Measurements from ENCODE around the gene SOX1.

The SOX1 gene

GRCh38 chr13:112072534-112073244 is 5.7 kb downstream of the SOX1 start:
- no peak for DNase-seq (ENCODE audit: low read depth in 2 of 2)

DNA sequence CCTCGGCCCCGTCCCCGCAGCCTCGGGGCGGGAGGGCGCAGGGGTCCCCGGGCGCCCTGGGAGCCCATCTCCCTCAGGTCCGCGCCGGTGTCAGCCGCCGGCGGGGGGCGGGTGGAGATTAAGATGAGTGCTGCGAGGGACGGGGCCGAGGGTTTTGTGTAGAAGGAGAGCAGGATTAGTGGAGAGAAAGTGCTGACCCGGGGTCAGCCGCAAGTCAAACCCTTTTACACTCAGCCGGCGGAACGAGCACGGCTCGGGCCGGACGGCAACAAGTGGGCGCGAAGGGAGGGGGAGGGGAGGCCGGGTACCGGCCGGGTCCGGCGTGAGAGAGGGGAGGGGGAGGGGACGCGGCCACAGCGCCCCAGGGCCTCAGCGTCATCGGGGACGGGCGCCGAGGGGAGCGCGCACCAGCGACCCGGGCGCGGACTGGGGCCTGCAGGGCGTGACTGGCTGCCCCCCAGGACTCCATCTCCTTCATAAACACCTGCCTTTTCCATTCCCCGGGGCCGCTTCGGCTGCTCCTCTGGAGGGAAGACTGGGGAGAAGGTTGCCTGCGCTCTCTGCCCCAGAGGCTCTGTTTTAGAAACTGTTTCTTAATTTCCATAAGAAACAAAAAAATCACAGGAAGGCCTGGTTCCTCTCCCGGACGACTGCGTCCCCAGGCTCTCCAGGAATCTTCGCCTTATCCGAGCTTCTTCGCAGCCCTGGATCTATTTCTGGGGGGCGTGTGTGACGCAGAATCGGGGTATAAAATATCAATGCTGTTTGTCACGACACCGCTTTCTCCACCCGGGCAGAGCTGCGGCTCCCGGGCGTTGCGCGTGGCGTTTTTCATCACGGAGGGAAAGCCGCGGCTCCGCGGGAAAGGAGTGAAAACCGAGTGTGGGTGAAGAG is 6.5 kb downstream of the SOX1 start:
- no peak for DNase-seq (ENCODE audit: low read depth in 2 of 2)

DNA sequence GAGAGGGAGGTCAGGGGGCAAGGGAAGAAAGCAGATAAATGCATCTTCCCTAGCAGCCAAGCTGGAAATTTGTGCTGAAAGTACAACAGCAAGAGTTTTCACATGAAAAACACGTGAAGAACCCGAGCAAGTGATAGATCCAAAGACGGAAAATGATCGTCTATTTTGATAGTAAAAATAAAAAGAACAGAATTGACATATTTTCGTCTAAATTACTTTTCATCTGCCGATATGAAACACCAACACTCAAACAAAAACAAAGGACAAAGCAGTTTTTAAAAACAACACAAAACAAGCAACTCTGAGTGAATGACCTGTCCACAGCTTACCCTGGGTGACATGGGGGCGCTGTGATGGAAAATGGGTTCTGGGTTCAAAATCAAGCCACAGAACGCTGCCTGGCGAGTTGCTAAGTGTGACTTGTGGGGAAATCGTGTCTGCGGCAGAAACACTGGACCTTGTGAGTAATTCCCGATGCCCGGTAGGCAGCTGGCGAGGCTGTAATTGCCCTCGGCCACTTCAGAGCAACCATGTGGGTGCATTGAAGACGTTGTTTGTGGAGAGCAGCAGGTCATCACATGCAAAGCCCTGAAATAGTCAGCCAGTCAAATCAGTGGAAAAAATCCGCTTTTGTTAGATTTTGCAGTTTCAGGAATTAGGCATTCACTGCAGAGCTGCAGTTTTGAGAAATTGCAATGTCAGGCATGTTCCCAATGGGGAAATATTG is 7.4 kb downstream of the SOX1 start:
- no peak for DNase-seq (ENCODE audit: low read depth in 2 of 2)

DNA sequence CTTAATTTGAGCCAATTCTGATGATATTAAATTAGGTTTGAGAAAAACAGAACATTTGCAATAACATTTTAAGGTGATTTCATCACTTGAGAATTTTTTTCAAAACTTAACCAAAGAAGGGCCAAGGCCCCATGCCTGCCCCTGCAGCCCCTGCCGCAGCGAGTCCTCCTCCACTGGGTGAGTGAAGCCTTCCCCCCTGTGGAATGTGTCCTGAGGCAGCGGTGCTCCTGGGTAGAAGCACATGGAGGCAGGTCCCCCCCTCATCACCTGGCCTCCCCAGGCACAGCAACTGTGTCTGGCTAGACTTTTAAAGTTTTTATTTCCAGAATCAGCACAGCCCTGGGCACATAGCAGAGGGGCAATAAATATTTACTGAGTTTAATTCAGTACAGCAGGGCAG is 10.8 kb downstream of the SOX1 start:
- DNase-seq (ENCODE audit: low read depth in 2 of 2), result no peak

GRCh38 chr13:112078216-112078615 is 11.3 kb downstream of the SOX1 start:
- DNase-seq (ENCODE audit: low read depth in 2 of 2), result no peak

- no peak for DNase-seq (ENCODE audit: low read depth in 2 of 2)
Observed at GRCh38 chr13:112078879-112079531, 12.1 kb downstream of the SOX1 start.

GRCh38 chr13:112079696-112080095 is 12.7 kb downstream of the SOX1 start:
- no peak for DNase-seq (ENCODE audit: low read depth in 2 of 2)

- DNase-seq (ENCODE audit: low read depth in 2 of 2), result no peak
Observed at GRCh38 chr13:112083971-112084370, 17.0 kb downstream of the SOX1 start.

DNA sequence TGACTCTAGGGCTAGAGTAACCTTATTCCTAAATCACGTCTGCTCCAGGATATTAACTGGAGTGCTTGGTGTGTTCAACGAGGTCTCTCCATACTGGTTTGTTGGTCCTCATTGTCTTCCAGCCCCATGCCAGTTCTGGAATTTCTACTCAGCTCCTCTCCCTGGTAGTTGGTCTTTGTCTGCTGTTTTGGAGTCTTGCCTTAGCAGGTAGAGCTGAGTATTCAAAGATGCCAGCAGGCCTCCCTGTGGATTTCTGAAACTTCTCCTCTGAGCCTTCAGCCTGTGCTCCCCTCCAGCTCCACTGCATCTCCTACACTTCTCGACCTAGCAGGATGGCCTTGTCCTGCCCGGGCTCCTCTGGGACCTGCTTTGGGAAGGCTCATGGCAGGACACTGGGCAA is 25.5 kb downstream of the SOX1 start:
- no peak for DNase-seq (ENCODE audit: low read depth in 2 of 2)

DNA sequence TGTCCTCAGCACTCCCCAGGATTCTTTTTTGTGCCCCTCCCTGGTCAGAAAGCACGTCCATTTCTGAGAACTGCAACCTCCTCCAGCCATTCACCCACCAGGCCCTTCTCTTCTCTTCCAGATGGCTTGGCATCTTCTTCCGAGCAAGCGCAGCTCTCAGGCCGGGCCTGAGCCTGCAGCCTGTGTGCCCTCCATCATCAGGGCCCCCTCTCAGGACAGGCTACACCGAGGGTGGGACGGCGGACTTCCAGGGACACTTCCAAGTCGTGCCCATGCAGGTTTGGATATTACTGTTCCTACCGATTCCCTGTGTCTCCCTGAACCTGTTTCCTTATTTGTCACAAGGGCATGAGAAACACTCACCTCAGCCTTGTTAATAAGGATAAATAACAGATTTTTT is 28.4 kb downstream of the SOX1 start:
- no peak for DNase-seq (ENCODE audit: low read depth in 2 of 2)

DNA sequence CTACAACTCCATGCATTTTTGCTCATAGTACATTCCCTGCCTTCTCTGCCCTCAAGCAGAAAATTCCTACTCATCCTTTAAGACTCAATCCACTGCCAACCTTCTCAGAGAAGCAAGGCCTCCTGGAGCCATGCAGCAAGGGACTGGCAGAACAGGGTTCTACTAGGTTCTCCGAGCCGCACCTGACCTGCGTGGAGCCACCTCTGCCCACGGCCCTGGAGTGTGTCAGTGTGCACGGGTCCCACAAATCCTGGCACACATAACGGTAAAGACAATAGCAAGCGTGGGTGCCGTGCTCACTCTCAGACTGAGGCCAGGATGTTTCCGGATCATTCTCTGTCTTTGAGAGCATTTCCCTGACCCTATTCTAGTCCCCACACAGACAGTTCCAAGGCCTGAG is 30.0 kb downstream of the SOX1 start:
- no peak for DNase-seq (ENCODE audit: low read depth in 2 of 2)

- DNase-seq (ENCODE audit: low read depth in 2 of 2), result no peak
Observed at GRCh38 chr13:112097770-112098169, 30.8 kb downstream of the SOX1 start.

GRCh38 chr13:112098699-112099098 is 31.8 kb downstream of the SOX1 start:
- DNase-seq (ENCODE audit: low read depth in 2 of 2), result no peak

DNA sequence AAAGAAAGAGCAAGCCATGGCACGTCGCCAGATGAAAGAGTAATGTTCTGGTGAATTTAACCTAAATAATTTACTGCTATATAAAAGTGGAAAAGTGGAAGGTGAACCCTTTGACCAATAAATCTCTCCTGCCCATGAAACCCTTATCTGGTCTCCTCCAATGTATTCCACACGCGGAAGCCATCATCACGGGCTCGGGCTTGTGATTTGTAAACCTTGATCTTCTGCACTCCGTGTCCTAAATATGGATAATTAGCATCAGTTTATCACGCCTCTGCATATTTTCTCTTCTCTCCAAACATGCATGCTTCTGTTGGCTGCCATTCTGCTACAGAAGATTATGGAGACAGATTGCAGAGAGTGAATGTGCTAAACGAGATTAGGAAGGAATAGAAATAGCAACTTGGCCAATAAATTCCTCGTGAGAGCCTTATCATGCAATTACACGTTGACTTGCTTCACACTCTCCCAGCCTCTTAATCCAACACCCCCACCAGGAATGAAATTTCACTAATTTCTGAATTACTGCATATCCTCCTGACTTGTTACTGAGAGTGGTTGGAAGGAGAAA is 34.5 kb downstream of the SOX1 start:
- DNase-seq (ENCODE audit: low read depth in 2 of 2), result no peak

DNA sequence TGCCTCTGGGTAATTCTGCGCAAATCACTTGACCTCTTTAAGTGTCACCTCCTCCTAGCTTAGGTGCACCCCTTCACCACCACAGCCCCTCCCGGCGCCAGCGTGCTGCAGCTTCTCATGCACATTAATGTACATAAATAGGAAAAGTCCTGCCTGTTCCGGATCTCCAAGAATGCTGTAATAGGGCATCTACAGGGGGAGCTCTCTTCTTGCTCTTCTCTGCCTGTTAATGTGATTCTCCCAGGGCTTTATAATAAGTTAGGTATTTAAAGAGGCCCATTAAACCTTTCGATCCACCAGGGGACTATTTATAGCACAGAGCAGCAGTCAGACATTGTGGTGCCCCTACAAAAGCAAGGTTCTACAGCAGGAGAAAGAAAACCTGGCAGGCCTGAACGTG is 35.3 kb downstream of the SOX1 start:
- no peak for DNase-seq (ENCODE audit: low read depth in 2 of 2)

GRCh38 chr13:112103260-112103838 is 36.4 kb downstream of the SOX1 start:
- DNase-seq (ENCODE audit: low read depth in 2 of 2), result no peak

DNA sequence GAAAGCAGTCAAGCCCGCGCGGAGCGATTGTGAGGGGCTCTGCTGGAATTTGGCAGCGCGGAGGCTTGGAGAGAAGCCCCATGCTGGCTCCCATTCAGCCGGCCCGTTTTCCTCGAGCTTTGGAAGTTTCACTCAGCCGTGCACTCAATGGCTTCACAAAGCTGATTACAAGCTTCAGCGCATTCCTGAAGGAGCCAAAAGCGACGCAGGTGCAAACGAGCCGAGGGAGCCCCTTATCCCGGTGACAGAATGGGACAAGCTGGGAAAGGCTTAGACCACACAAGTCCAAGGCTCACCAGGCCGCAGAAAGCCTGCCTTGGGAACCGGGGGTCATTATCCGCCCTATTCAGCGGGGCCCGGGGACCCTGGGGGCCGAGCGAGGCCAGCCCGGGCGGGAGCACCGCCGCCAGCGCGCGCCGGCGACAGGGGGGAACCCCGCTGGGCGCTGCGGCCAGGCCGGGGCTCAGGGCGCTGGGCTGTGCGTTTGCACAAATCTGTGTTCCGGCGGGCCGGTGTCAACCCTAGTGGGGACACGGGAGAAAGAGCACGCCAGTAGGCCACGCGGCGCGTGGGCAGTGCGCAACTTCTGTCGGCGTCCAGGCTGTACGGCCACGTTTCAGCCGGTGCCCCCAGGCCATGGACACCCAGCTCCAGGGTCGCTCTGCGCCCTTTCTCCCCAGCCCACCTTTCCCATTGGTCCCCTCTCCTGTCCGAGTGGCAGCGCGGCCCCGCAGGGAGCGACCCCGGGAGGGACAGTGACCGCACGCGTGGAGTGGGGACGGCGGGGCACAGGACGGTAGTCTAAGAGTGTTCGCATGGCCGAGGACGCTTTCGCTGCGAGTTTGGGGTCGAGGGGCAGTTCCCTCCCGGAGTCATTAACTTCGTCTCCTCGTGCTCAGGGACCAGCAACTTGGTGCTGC is 37.3 kb downstream of the SOX1 start:
- no peak for DNase-seq (ENCODE audit: low read depth in 2 of 2)

GRCh38 chr13:112104881-112105234 is 37.9 kb downstream of the SOX1 start:
- DNase-seq (ENCODE audit: low read depth in 2 of 2), result no peak

DNA sequence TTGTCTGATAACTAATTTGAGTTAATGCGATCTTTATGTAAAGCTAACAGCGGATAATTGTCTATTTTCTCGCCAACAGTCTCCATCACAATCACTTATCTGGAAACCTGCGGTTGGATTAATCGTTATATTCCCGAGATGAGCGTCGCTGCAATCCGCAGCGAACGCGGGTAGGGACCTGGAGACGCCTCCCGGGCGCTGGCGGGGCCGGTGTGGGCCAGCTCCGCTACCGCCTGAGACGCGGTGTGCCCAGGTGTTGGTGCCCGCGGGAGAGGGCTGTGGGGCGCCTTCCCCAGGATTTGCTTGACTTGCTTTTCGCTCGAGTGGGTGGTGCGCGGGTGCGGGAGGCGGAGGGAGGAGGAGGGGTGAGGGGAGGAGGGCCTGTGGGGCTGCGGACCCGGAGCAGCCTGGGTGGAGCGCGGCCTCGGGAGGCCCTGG is 38.3 kb downstream of the SOX1 start:
- DNase-seq (ENCODE audit: low read depth in 2 of 2), result no peak

GRCh38 chr13:112105892-112106291 is 38.9 kb downstream of the SOX1 start:
- DNase-seq (ENCODE audit: low read depth in 2 of 2), result no peak

Measured in activated CD8-positive, alpha-beta memory T cell treated with anti-CD3 and anti-CD28 coated beads for 4 hours (primary cell).